Dermis lymphatic vessel endothelial cell (primary cell): ENCODE results near the gene B4GAT1. TPM values are rescaled to one million over a fixed set of nuclear protein-coding genes. Genes with fewer than 3 reads are reported as not detected.

Experiments
- total RNA-seq: library from RNA; depleted of rRNA; stranded (reverse); fragments of >200 nt; gene quantifications from 2 replicates; pipeline ENCODE4 v1.2.1, GENCODE V29; 2014

B4GAT1 gene
- total RNA-seq: 15.8 and 23.2 TPM in 2 replicates

DNA sequence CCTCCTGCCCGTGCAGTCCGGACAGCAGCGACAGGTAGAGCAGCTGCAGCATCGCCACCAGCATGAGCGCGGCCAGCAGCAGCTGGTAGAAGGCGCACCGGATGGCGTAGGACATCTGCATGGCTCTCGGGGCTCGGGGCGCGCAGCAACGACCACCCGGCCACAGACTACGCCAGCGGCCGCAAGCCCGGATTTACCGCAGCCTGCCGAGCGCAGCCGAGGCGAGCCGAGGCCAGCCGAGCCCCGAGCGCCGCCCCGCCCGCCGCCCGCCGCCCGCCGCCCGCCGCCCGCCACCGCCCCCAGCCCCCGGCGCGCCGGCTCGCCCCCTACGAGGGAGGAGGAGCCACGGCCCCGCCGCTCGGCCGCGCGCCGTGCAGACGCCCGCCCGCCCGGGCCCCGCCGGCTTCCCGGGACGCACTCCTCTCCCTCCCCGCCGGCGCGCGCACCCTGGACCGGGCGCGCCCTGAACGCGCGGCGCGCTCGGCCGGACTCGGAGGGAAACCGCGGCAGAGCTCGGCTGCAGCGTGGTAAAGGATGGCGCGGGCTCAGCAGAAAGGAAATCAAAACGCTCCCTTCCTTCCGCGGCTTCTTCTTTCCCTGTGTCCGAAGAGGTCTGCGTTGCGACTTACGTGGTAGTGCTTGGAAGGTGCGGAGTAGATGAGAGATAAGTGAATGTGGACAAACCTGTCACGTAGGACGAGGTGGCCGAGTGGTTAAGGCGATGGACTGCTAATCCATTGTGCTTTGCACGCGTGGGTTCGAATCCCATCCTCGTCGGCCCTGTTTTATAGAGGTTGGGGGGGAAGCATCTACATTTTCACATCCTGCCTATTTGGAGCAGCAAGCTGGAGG is at the start of gene B4GAT1:
Gene B4GAT1, minus strand, starts transcription at position 205 of the 852 bp plus-strand sequence. Its CDS starts 84 bp downstream, at position 121.

DNA sequence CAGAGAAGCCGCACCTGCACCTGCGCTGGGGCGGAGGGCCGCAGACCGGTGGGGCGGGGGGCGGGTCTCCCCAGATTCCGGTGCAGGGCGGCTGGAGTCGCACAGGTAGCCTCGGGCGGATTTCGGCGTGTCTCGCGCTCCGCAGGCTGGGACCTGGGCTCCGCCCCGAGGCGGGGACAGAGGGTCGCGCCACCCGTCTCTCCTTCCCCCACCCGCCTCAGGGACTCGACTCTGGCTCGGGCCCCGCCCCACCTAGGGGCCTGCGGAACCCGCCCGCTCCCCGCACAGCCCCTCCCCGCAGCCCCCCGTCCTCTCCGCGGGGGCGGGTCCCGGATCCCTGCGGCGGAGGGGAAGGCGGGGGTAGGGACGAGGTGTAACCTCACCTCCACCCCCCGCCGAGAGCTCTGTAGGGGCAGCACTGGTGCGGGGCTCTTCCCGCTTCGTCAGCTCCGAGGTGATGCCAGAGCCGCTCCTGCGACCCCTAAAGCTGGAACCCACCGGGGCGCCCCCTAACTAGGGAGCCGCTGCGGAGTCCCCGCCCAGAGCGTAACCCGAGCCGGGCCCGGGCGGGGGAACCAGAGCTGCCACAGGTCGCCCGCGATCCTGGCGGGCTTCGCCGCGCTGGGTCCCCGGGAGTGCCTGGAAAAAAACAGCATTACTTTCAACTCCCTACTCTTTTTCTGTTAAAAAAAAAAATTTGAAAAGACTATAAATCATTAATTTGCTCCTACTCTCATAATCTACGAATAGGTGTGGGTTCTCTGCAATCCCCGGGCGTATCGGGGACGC is 24.4 kb upstream of the B4GAT1 start, which contains the start of gene SLC29A2:
Gene SLC29A2, minus strand, starts transcription at position 134 of the 789 bp plus-strand sequence. CDS start 169 bp downstream, outside the sequence.

DNA sequence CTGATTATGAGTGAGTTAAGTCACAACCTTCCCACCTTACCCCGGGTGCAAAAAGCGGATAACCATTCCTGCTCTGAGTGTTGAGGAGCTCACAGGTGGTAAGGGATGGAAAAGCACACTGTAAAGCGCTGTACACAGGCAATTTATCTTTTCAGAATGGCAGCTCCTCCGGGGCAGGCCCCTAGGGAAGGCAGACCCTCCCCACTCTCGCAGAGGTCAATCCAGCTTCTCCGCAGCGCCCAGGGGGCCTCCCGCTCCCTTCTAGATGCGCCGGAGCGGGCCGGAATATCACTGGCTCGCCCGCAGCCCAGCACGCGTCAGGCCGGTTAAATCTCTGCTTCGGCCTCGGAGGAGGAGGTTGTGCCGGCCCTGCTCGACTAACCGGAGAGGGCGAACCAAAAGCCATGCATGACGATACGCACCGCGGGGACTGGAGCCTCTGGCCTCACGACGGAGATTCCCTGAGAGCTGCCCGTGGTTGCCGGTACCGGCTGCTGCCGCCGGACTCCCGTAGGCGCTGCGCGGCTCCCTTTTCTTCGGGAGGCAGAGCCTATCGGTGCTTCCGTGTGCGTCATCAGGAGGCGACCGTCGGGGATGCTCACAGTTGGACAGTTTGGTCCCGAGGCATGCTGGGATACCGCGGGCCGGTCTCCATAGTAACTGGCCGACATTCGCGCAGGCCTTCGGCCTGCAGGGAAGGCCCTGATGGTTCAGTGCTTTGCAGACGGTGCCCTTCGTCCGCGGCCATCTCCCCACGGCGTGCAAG is 2.7 kb downstream of the B4GAT1 start, which contains the start of gene BRMS1:
Gene BRMS1, minus strand, starts transcription at position 555 of the 766 bp plus-strand sequence. CDS start 2,870 bp downstream, outside the sequence.

DNA sequence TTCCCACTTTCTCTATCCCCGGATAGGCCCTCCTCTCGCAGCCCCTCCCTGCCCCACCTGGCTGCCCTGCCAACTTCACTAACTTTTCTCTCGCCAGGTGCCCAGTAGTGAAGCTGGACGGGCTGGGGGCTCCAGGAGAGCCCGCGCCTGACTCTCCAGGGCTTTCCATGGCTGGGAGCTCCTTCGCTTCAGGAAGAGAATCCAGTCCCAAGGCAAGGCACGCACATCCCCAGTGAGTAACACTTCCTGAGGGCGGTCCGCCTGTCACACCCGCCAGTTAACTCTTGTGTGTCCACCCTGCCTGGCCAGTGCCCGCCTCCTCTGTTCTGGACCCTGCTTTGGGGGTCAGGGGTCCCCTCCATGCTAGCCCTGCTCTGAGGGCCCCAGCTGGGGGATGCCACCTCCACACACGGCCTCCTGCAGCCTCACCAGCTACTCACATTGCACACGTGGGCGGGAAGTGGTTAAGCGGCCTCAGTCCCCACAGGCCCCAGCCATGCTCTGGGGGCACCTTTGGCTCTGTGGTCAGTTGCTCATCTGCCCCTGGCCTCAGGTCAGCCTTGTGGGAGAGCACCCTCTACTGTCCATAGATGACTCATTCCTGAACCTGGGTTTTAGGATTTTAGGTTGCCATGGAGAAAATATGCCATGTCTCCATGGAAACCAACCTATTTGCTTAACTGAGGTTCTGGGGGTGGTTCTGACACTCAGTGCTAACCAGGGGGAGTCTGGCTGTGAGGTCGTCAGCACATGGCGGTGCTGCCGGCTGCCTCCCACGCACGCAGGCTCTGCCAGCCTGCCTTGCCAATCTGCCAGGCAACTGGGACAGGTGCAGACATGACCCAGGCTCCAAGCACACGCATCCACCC is 11.0 kb downstream of the B4GAT1 start, which contains the start of gene RIN1:
Gene RIN1, minus strand, starts transcription at position 201 of the 869 bp plus-strand sequence. Its CDS starts 32 bp downstream, at position 169.

DNA sequence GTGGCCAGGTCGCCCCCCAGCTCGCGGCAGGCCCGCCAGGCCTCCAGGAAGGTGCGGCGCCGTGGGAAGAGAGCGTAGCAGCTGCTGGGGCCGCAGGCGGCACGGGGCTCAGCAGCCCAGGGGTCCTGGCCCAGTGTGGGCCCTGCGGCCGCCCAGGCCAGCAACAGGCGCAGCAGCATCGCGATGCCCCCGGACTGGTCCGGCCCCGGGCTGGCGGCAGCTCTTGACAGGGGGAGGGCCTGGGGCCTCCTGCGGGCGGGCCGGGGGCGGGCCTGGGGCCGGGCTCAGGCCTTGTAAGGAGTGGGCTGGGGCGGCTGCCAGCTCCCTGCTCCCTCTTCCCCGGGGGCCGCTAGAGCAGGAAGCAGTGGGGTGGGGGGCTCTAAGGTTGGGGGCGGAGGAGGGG is 30.6 kb downstream of the B4GAT1 start, which contains the start of gene CD248:
Gene CD248, minus strand, starts transcription at position 196 of the 403 bp plus-strand sequence. Its CDS starts 17 bp downstream, at position 179.

Other genes with a start within 250 kb of the B4GAT1 start
- 6.3 and 8.3 TPM in 2 replicates for gene KLC2, start 89.9 kb downstream of the B4GAT1 start, total RNA-seq
- gene RAB1B, start 79.0 kb downstream of the B4GAT1 start, total RNA-seq: 62.6 and 66.1 TPM in 2 replicates
- 0.09 TPM in 1 of 2 replicates, not detected in the other for gene CNIH2, start 69.5 kb downstream of the B4GAT1 start, total RNA-seq
- gene YIF1A, start 58.5 kb downstream of the B4GAT1 start, total RNA-seq: 82.2 and 124 TPM in 2 replicates
- gene TMEM151A, start 55.7 kb downstream of the B4GAT1 start, total RNA-seq: not detected in 2 replicates
- gene CD248, start 30.6 kb downstream of the B4GAT1 start, total RNA-seq: 0.09 and 0.43 TPM in 2 replicates
- gene RIN1, start 11.2 kb downstream of the B4GAT1 start, total RNA-seq: 4.3 and 5.6 TPM in 2 replicates
- 52.0 and 57.8 TPM in 2 replicates for gene BRMS1, start 2.5 kb downstream of the B4GAT1 start, total RNA-seq
- 0.26 and 0.76 TPM in 2 replicates for gene SLC29A2, start 24.1 kb upstream of the B4GAT1 start, total RNA-seq
- not detected in 2 replicates for gene NPAS4, start 73.4 kb upstream of the B4GAT1 start, total RNA-seq
- 31.5 and 35.2 TPM in 2 replicates for gene MRPL11, start 91.2 kb upstream of the B4GAT1 start, total RNA-seq
- gene PELI3, start 119.3 kb upstream of the B4GAT1 start, total RNA-seq: 4.4 TPM in 2 replicates
- 36.2 and 42.4 TPM in 2 replicates for gene DPP3, start 132.8 kb upstream of the B4GAT1 start, total RNA-seq
- 15.0 and 20.4 TPM in 2 replicates for gene BBS1, start 163.0 kb upstream of the B4GAT1 start, total RNA-seq
- 12.9 and 14.8 TPM in 2 replicates for gene ZDHHC24, start 198.4 kb upstream of the B4GAT1 start, total RNA-seq
- not detected in 2 replicates for gene ACTN3, start 199.3 kb upstream of the B4GAT1 start, total RNA-seq
- gene CTSF, start 221.0 kb upstream of the B4GAT1 start, total RNA-seq: 39.6 and 44.7 TPM in 2 replicates
- 0.11 and 0.17 TPM in 2 replicates for gene CCDC87, start 245.4 kb upstream of the B4GAT1 start, total RNA-seq
- gene CCS, start 245.6 kb upstream of the B4GAT1 start, total RNA-seq: 28.3 and 29.9 TPM in 2 replicates